T1000 (cell line): ENCODE data around the gene PARD3.

Experiments
- DNase-seq: peaks from one replicate; lab custom pipeline; 2025; ENCODE audit warnings: mixed read lengths; lab: John Stamatoyannopoulos, UW

PARD3 gene

GRCh38 chr10:34102237-34102673, 712.8 kb downstream of the PARD3 start:
- DNase-seq = no peak

GRCh38 chr10:34101001-34101400, 714.1 kb downstream of the PARD3 start:
- no peak for DNase-seq

GRCh38 chr10:34098821-34099567, 716.1 kb downstream of the PARD3 start:
- DNase-seq = no peak

- DNase-seq = no peak
Measured at GRCh38 chr10:34097682-34098081, 717.4 kb downstream of the PARD3 start.

GRCh38 chr10:34094961-34095360, 720.1 kb downstream of the PARD3 start:
- DNase-seq = no peak

- DNase-seq = no peak
Measured at GRCh38 chr10:34094146-34094696, 720.9 kb downstream of the PARD3 start.

- DNase-seq = no peak
Measured at GRCh38 chr10:34092891-34093290, 722.2 kb downstream of the PARD3 start.

- no peak for DNase-seq
Measured at GRCh38 chr10:34091635-34092195, 723.4 kb downstream of the PARD3 start.

GRCh38 chr10:34089253-34089652, 725.8 kb downstream of the PARD3 start:
- DNase-seq = no peak

- no peak for DNase-seq
Measured at GRCh38 chr10:34088208-34088794, 726.8 kb downstream of the PARD3 start.

GRCh38 chr10:34087095-34087418, 728.0 kb downstream of the PARD3 start:
- no peak for DNase-seq

- DNase-seq = no peak
Measured at GRCh38 chr10:34083567-34083966, 731.5 kb downstream of the PARD3 start.

- DNase-seq = no peak
Measured at GRCh38 chr10:34081948-34082347, 733.1 kb downstream of the PARD3 start.

GRCh38 chr10:34081347-34081743, 733.8 kb downstream of the PARD3 start:
- DNase-seq = no peak

GRCh38 chr10:34080485-34081346, 734.4 kb downstream of the PARD3 start:
- no peak for DNase-seq

GRCh38 chr10:34079702-34080484, 735.2 kb downstream of the PARD3 start:
- DNase-seq = no peak

GRCh38 chr10:34078745-34079470, 736.2 kb downstream of the PARD3 start:
- DNase-seq = no peak

GRCh38 chr10:34078017-34078744, 736.9 kb downstream of the PARD3 start:
- no peak for DNase-seq

GRCh38 chr10:34076443-34076842, 738.7 kb downstream of the PARD3 start:
- no peak for DNase-seq
